H9 (cell line): ENCODE data around the gene CAPG. TPM values are rescaled to one million over a fixed set of nuclear protein-coding genes. Genes with fewer than 3 reads are reported as not detected.

Experiments
- DNase-seq: peaks from one replicate; pipeline ENCODE4 v3.0.0-alpha.2; 2017
- H2AFZ ChIP-seq: one replicate; pipeline ENCODE4 v1.6.1; 2013; ENCODE audit warnings: mild to moderate bottlenecking, low read length, control low read depth, moderate library complexity
- H2AK5ac ChIP-seq: 2 replicates; pipeline ENCODE4 v1.6.1; 2013; ENCODE audit warnings: low read length, control low read depth, mixed read lengths; ENCODE audit not compliant: insufficient read length
- H2BK120ac ChIP-seq: one replicate; pipeline ENCODE4 v1.6.1; 2013; ENCODE audit warnings: low read depth, mild to moderate bottlenecking, low read length, control low read depth, inconsistent platforms; ENCODE audit not compliant: poor library complexity, severe bottlenecking
- H2BK12ac ChIP-seq: 2 replicates; pipeline ENCODE4 v1.6.1; 2013; ENCODE audit warnings: low read length, control low read depth, mixed read lengths, low read depth; ENCODE audit not compliant: insufficient read length
- H2BK15ac ChIP-seq: 2 replicates; pipeline ENCODE4 v1.6.1; 2013; ENCODE audit warnings: low read depth, low read length, control low read depth
- H2BK20ac ChIP-seq: one replicate; pipeline ENCODE4 v1.6.1; 2013; ENCODE audit warnings: low read depth, mild to moderate bottlenecking, low read length, control low read depth, inconsistent platforms; ENCODE audit not compliant: poor library complexity, severe bottlenecking
- H2BK5ac ChIP-seq: 2 replicates; pipeline ENCODE4 v1.6.1; 2013; ENCODE audit warnings: low read length, control low read depth, mixed read lengths; ENCODE audit not compliant: insufficient read length
- H3K14ac ChIP-seq: 2 replicates; pipeline ENCODE4 v1.6.1; 2013; ENCODE audit warnings: low read length, control low read depth; ENCODE audit not compliant: insufficient read depth
- H3K18ac ChIP-seq: 2 replicates; pipeline ENCODE4 v1.6.1; 2013; ENCODE audit warnings: low read depth, mild to moderate bottlenecking, mixed read lengths, low read length, control low read depth; ENCODE audit not compliant: insufficient read length
- H3K23ac ChIP-seq: 2 replicates; pipeline ENCODE4 v1.6.1; 2013; ENCODE audit warnings: low read length, control low read depth, mixed read lengths, low read depth; ENCODE audit not compliant: insufficient read length
- H3K23me2 ChIP-seq: 2 replicates; pipeline ENCODE4 v1.6.1; 2013; ENCODE audit warnings: low read depth, mild to moderate bottlenecking, mixed read lengths, low read length, control low read depth; ENCODE audit not compliant: insufficient read length, poor library complexity, severe bottlenecking
- H3K27ac ChIP-seq: 2 replicates; pipeline ENCODE4 v1.5.1; 2013; ENCODE audit warnings: low read length, control low read depth, mixed read lengths, low read depth; ENCODE audit not compliant: insufficient read length
- H3K27me3 ChIP-seq: 2 replicates; pipeline ENCODE4 v1.6.1; 2013; ENCODE audit warnings: low read length, control low read depth, inconsistent platforms; ENCODE audit not compliant: insufficient read depth
- H3K4ac ChIP-seq: 2 replicates; pipeline ENCODE4 v1.6.1; 2013; ENCODE audit warnings: low read depth, mild to moderate bottlenecking, control low read depth, inconsistent platforms, low read length, moderate library complexity
- H3K4me1 ChIP-seq: 2 replicates; pipeline ENCODE4 v1.6.1; 2013; ENCODE audit warnings: low read length, control low read depth, inconsistent platforms; ENCODE audit not compliant: insufficient read depth
- H3K4me2 ChIP-seq: 2 replicates; pipeline ENCODE4 v1.6.1; 2013; ENCODE audit warnings: low read length, control low read depth, mixed read lengths; ENCODE audit not compliant: insufficient read length, insufficient read depth
- H3K56ac ChIP-seq: 2 replicates; pipeline ENCODE4 v1.6.1; 2013; ENCODE audit warnings: low read depth, mild to moderate bottlenecking, mixed read lengths, low read length, control low read depth; ENCODE audit not compliant: insufficient read length
- H3K79me1 ChIP-seq: 2 replicates; pipeline ENCODE4 v1.6.1; 2013; ENCODE audit warnings: low read depth, mild to moderate bottlenecking, moderate library complexity, low read length, control low read depth, inconsistent platforms; ENCODE audit not compliant: insufficient read depth, poor library complexity, severe bottlenecking
- H3K79me2 ChIP-seq: 2 replicates; pipeline ENCODE4 v1.6.1; 2013; ENCODE audit warnings: low read length, control low read depth, inconsistent platforms; ENCODE audit not compliant: insufficient read depth
- H3K9ac ChIP-seq: 2 replicates; pipeline ENCODE4 v1.6.1; 2013; ENCODE audit warnings: low read length, control low read depth, mixed read lengths; ENCODE audit not compliant: insufficient read length; ENCODE audit errors: extremely low read depth
- H3K9me3 ChIP-seq: one replicate; pipeline ENCODE4 v1.6.1; 2013; ENCODE audit warnings: low read depth, low read length, inconsistent platforms; ENCODE audit not compliant: control insufficient read depth
- H3T11ph ChIP-seq: one replicate; pipeline ENCODE4 v1.6.1; 2013; ENCODE audit warnings: mild to moderate bottlenecking, low read length, control low read depth, inconsistent platforms
- H4K20me1 ChIP-seq: one replicate; pipeline ENCODE4 v1.6.1; 2013; ENCODE audit not compliant: control insufficient read depth, insufficient read length, insufficient read depth
- H4K5ac ChIP-seq: 2 replicates; pipeline ENCODE4 v1.6.1; 2013; ENCODE audit warnings: low read depth, mild to moderate bottlenecking, mixed read lengths, low read length, control low read depth; ENCODE audit not compliant: insufficient read length
- H4K8ac ChIP-seq: replicated peaks from 2 replicates; pipeline ENCODE4 v1.6.1; 2013; ENCODE audit warnings: low read length, control low read depth, mixed read lengths, low read depth; ENCODE audit not compliant: insufficient read length
- H4K91ac ChIP-seq: 2 replicates; pipeline ENCODE4 v1.6.1; 2013; ENCODE audit warnings: low read depth, mild to moderate bottlenecking, moderate library complexity, mixed read lengths, low read length, control low read depth; ENCODE audit not compliant: insufficient read length
- H3K27ac Mint-ChIP-seq, 3 experiments: 2 replicates in 2 of 3; 3 replicates in 1 of 3; pipeline ENCODE4 v1.8.0; 2020 to 2021; ENCODE audit warnings: mixed read lengths in 3 of 3, mild to moderate bottlenecking in 1 of 3, moderate library complexity in 1 of 3
- H3K27me3 Mint-ChIP-seq: 2 replicates; pipeline ENCODE4 v1.8.0; 2021; ENCODE audit warnings: low read depth, mild to moderate bottlenecking, moderate library complexity, mixed read lengths
- H3K36me3 Mint-ChIP-seq, 3 experiments: 2 replicates in 2 of 3; 3 replicates in 1 of 3; pipeline ENCODE4 v1.8.0; 2020 to 2021; ENCODE audit warnings: low read depth in 3 of 3, mixed read lengths in 3 of 3; ENCODE audit not compliant: insufficient read depth in 1 of 3
- H3K4me1 Mint-ChIP-seq, 2 experiments: 2 replicates each; pipeline ENCODE4 v1.8.0; 2020; ENCODE audit warnings: mixed read lengths in 2 of 2
- H3K4me3 Mint-ChIP-seq, 2 experiments: 2 replicates in 1 of 2; 3 replicates in 1 of 2; pipeline ENCODE4 v1.8.0; 2020 to 2021; ENCODE audit warnings: mild to moderate bottlenecking in 2 of 2, mixed read lengths in 2 of 2, moderate library complexity in 1 of 2
- H3K9me3 Mint-ChIP-seq, 2 experiments: 2 replicates in 1 of 2; 3 replicates in 1 of 2; pipeline ENCODE4 v1.8.0; 2020; ENCODE audit warnings: mild to moderate bottlenecking in 2 of 2, mixed read lengths in 2 of 2, moderate library complexity in 1 of 2
- WGBS: extraction: QIAGEN DNeasy Blood & Tissue Kit; methylation state at CpG from one replicate; pipeline ENCODE4 v1.1.7; 2013; ENCODE audit warnings: missing lambda C conversion rate, low lambda C conversion rate, mixed read lengths; ENCODE audit not compliant: insufficient read length; ENCODE audit errors: extremely low coverage; 5-methylcytosine and 5-hydroxymethylcytosine counted together
- total RNA-seq: library from RNA; stranded (reverse); gene quantifications from 2 replicates; pipeline ENCODE4 v1.2.1, GENCODE V29; 2021
- TF ChIP-seq, protein P1 (sequence below): fragments of 200-600 bp; sonication (generic); conservative IDR thresholded peaks from 3 replicates; pipeline ENCODE4 v1.8.0; 2021; ENCODE audit warnings: antibody characterized with exemption, mild to moderate bottlenecking

CAPG gene
- total RNA-seq, 1 experiment from 2014 or later = 72.8 TPM

DNA sequence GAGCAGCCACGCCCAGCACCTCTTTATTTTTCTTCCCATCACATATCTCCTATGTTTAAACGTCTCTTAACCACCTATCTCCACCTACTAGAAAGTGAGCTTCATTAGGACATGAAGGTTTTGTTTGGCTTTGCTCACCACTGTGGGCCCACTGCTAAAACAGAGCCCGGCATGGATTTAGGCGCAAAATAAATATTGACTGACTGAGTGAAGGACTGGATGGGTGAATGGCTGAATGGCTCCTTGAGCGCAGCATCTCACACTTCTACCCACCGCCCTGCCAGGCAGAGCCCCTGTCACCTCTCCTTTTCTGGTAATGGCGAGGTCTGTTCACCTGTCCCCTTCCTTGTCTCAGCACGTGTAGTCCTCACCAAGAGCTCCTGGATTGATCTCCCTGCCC is 10.1 kb downstream of the CAPG start:
- Histone ChIP-seq H3K23me2 (no peaks in the 10 kb centered on the region), H3K56ac (no peak overlapping the region)

More for the DNA sequence above, 10.1 kb downstream of the CAPG start:
- Histone ChIP-seq H3K18ac (no peak overlapping the region), H3K23ac (no peak overlapping the region), H2BK15ac (no peak overlapping the region), H2AK5ac (no peak overlapping the region), H2BK120ac (no peak overlapping the region), H3K4me1 (no peaks in the 10 kb centered on the region), H3K79me1 (no peaks in the 10 kb centered on the region), H4K5ac (no peak overlapping the region), H3K14ac (no peak overlapping the region), H4K91ac (no peak overlapping the region), H3K4me2 (no peak overlapping the region), H3K4ac (no peak overlapping the region), H3K27ac (no peak overlapping the region), H3K9ac (no peak overlapping the region), H3K79me2 (no peaks in the 10 kb centered on the region), H4K20me1 (no peaks in the 10 kb centered on the region), H2BK12ac (no peak overlapping the region), H2AFZ (no peak overlapping the region), H2BK20ac (no peak overlapping the region), H3K9me3 (no peaks in the 10 kb centered on the region), H2BK5ac (no peak overlapping the region), H4K8ac (no peak overlapping the region), H3K27me3 (no peaks in the 10 kb centered on the region), H3T11ph (no peak overlapping the region)
- Mint-ChIP-seq H3K27me3 (no peaks in the 10 kb centered on the region), H3K27ac (no peak overlapping the region; a peak in 2 of 7 replicates), H3K4me1 (peaks cover under 1 to 1% of the 10 kb centered on the region in 2 experiments; a peak in 3 of 4 replicates), H3K36me3 (peaks cover 2 to 30% (median 28%) of the 10 kb centered on the region in 3 experiments; a peak in 6 of 7 replicates), H3K9me3 (peaks cover 6 to 14% of the 10 kb centered on the region in 2 experiments; a peak in 4 of 5 replicates), H3K4me3 (no peak overlapping the region)
- WGBS = no CpG with 5 or more reads among the region's 8 CpGs
- TF ChIP-seq, protein P1, sequence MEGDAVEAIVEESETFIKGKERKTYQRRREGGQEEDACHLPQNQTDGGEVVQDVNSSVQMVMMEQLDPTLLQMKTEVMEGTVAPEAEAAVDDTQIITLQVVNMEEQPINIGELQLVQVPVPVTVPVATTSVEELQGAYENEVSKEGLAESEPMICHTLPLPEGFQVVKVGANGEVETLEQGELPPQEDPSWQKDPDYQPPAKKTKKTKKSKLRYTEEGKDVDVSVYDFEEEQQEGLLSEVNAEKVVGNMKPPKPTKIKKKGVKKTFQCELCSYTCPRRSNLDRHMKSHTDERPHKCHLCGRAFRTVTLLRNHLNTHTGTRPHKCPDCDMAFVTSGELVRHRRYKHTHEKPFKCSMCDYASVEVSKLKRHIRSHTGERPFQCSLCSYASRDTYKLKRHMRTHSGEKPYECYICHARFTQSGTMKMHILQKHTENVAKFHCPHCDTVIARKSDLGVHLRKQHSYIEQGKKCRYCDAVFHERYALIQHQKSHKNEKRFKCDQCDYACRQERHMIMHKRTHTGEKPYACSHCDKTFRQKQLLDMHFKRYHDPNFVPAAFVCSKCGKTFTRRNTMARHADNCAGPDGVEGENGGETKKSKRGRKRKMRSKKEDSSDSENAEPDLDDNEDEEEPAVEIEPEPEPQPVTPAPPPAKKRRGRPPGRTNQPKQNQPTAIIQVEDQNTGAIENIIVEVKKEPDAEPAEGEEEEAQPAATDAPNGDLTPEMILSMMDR = no peak
- DNase-seq = no peak
